ENCODE data around the gene ZEB2. TPM values are rescaled to one million over a fixed set of nuclear protein-coding genes. Genes with fewer than 3 reads are reported as not detected.

ZEB2 gene
- total RNA-seq, 4 donors from 2014 or later, result 148 to 290 (median 218) TPM

DNA sequence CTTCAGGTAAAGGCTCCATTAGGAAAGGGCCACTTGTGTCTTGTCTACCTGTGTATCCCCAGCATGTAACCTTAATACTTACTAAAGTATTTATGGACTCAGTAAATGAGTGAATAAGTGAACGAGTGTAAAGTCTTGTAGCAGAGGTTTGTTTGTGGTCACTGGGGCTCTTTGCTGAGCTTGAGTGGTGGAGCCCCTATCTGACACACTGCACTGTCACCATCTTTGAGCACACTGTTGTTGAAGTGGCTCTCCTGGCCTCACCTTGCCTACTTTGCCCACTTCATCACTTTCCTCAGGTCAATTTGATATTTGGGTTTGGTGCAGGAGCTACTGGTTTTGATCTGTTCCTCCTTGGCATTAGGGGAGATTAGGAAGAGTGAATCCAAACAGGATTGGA, 39.3 kb upstream of the ZEB2 start:
- TF ChIP-seq POLR2A (IDR thresholded peaks at IDR 0.05) (no peak), EP300 (IDR thresholded peaks at IDR 0.05) (no peak)
- TF ChIP-seq, protein P1, sequence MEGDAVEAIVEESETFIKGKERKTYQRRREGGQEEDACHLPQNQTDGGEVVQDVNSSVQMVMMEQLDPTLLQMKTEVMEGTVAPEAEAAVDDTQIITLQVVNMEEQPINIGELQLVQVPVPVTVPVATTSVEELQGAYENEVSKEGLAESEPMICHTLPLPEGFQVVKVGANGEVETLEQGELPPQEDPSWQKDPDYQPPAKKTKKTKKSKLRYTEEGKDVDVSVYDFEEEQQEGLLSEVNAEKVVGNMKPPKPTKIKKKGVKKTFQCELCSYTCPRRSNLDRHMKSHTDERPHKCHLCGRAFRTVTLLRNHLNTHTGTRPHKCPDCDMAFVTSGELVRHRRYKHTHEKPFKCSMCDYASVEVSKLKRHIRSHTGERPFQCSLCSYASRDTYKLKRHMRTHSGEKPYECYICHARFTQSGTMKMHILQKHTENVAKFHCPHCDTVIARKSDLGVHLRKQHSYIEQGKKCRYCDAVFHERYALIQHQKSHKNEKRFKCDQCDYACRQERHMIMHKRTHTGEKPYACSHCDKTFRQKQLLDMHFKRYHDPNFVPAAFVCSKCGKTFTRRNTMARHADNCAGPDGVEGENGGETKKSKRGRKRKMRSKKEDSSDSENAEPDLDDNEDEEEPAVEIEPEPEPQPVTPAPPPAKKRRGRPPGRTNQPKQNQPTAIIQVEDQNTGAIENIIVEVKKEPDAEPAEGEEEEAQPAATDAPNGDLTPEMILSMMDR (IDR thresholded peaks at IDR 0.05), result no peak
- DNase-seq (ENCODE audit: low spot score in 2 of 2), result no peak
- H3K27me3 ChIP-seq, result no peaks in the 10 kb centered on the region
- H3K27ac ChIP-seq, result no peak overlapping the region
- H3K4me3 ChIP-seq, result no peak overlapping the region
- WGBS, 2 donors, result 88 to 93% methylated on average over 1 of the region's 1 CpG
- peaks cover 0 to 6% (median 0%) of the 10 kb centered on the region in 4 donors for H3K4me1 ChIP-seq
- no peaks in the 10 kb centered on the region for H3K9me3 ChIP-seq
- H3K36me3 ChIP-seq, result no peaks in the 10 kb centered on the region

DNA sequence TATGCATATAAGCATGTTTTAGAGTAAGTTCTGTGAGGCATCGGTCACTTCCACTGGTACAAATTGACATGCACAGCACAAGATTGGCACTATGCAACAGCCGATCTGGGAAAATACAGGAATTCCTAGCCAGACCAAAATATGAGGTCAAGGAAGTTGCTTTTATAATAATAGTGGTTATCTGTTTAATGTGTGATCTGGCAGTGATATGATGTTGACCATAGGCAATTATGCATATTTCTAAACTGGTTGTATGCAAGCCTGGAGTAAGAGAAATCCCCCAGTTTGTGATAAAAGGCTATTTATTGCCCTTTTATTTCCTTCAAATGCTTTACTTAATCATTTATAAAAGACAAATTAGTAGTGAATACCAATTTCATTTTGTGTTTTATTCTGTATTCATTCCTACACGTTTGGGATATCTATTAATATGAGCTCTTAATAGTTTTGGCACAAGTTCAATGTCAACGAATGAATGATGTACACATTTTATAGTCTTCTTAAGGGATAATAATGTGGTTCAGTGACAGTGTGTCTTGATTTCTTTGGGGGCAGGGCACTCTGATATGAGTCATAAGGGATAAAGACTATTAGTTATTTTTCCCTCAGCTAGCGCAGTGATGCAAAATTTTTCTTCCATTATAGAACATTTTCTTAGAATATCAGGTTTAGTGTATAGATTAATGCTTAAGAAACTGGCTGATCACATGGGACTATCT, 34.7 kb upstream of the ZEB2 start:
- 43 to 44% methylated on average over 5 of the region's 5 CpGs for WGBS, 2 donors
- peaks cover 0 to 15% (median 0%) of the 10 kb centered on the region in 4 donors for H3K4me1 ChIP-seq
- H3K4me3 ChIP-seq, result no peak overlapping the region
- TF ChIP-seq POLR2A (IDR thresholded peaks at IDR 0.05) (no peak), EP300 (IDR thresholded peaks at IDR 0.05) (no peak)
- TF ChIP-seq, protein P1 (IDR thresholded peaks at IDR 0.05), result no peak
- no peak overlapping the region for H3K27ac ChIP-seq
- no peaks in the 10 kb centered on the region for H3K27me3 ChIP-seq
- H3K36me3 ChIP-seq, result no peaks in the 10 kb centered on the region
- DNase-seq (ENCODE audit: low spot score in 2 of 2), result no peak
- no peaks in the 10 kb centered on the region for H3K9me3 ChIP-seq

DNA sequence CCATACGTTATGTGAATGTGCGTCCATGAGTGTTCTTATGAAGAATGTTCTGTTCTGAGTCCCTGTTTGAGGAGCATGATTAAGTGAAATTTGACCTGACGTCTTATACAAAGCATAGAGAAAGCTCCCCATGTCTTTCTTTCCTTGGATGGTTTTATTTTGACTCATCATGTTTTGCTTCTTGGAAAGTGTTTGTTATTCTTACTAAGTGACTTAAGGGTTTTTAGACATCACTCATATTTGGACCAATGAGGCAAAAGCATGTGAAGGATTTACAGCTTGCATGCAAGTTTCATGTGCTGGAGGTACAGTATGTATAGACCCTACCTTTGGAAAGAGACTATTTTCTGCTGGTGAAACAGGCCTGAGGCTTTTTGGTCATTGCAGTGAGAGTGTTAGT, 33.5 kb upstream of the ZEB2 start:
- Histone ChIP-seq H3K36me3 (no peaks in the 10 kb centered on the region), H3K4me3 (no peak overlapping the region), H3K9me3 (no peaks in the 10 kb centered on the region), H3K27me3 (no peaks in the 10 kb centered on the region), H3K4me1 (peaks cover 0 to 15% (median under 1%) of the 10 kb centered on the region in 4 donors), H3K27ac (no peak overlapping the region)
- TF ChIP-seq POLR2A (IDR thresholded peaks at IDR 0.05), result no peak
- TF ChIP-seq, protein P1 (IDR thresholded peaks at IDR 0.05), result no peak
- TF ChIP-seq EP300 (IDR thresholded peaks at IDR 0.05), result no peak
- 70 to 76% methylated on average over 3 of the region's 3 CpGs for WGBS, 2 donors
- DNase-seq (ENCODE audit: low spot score in 2 of 2), result no peak

DNA sequence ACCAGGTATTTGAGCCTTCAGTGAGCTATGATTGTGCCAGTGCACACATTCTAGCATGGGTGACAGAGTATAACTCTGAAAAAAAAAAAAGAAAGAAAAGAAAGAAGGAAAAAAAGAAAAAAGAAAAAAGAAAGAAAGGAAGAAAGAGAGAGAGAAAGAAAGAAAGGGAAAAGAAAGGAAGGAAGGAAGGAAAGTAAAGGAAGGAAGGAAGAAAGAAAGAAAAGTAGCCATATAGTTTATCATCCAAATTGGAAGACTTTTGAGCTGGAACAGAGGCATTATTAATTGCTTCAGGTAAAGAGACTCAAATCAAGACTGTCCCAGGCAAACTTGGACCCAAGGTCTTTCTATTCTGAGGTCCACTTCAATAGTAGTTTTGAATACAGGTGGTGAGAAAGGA, 32.9 kb upstream of the ZEB2 start:
- no peaks in the 10 kb centered on the region for H3K27me3 ChIP-seq
- no peak for DNase-seq (ENCODE audit: low spot score in 2 of 2)
- H3K9me3 ChIP-seq, result no peaks in the 10 kb centered on the region
- no peaks in the 10 kb centered on the region for H3K36me3 ChIP-seq
- no peak overlapping the region for H3K27ac ChIP-seq
- TF ChIP-seq, protein P1 (IDR thresholded peaks at IDR 0.05), result no peak
- TF ChIP-seq POLR2A (IDR thresholded peaks at IDR 0.05) (no peak), EP300 (IDR thresholded peaks at IDR 0.05) (no peak)
- H3K4me1 ChIP-seq, result peaks cover 0 to 20% (median 3%) of the 10 kb centered on the region in 4 donors
- no peak overlapping the region for H3K4me3 ChIP-seq

DNA sequence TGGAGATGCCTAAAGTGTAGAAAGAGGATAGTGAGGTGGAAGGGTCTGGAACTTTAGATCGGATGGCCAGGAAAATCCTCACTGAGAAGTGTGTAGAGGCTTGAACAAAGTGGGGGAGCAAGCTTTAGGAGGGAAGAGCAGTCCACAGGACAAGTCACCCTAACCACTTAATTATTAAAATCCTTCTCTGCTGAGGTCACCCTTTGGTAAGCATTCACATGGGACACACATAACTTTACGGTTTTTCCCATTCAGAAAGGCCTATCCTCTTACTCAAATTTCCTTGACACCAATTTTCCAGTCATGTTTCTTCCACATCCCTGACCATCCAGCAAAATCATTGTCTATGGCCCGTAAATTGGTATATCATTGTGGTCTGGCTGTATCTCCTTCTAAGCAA, 31.0 kb upstream of the ZEB2 start:
- Histone ChIP-seq H3K4me3 (no peak overlapping the region), H3K27me3 (no peaks in the 10 kb centered on the region), H3K9me3 (no peaks in the 10 kb centered on the region), H3K36me3 (no peaks in the 10 kb centered on the region), H3K27ac (no peak overlapping the region), H3K4me1 (peaks cover 0 to 20% (median 7%) of the 10 kb centered on the region in 4 donors)
- 95 to 96% methylated on average over 3 of the region's 3 CpGs for WGBS, 2 donors
- DNase-seq (ENCODE audit: low spot score in 2 of 2), result no peak
- TF ChIP-seq, protein P1 (IDR thresholded peaks at IDR 0.05), result no peak
- TF ChIP-seq EP300 (IDR thresholded peaks at IDR 0.05) (no peak), POLR2A (IDR thresholded peaks at IDR 0.05) (no peak)
